Mesodermal cell (in vitro differentiated cells): ENCODE data around the gene RHBDF2.
"Not testable (repeated sequence)": the region's sequence is repeated elsewhere in the genome, so short reads cannot be mapped to it uniquely, and the experiment has no call there.

ENCODE experiments used
- H3K27ac ChIP-seq: 2 replicates; pipeline ENCODE4 v1.7.0; 2013; ENCODE audit warnings: mild to moderate bottlenecking, low read depth, low read length, moderate library complexity; ENCODE audit not compliant: severe bottlenecking
- H3K36me3 ChIP-seq: 2 replicates; pipeline ENCODE4 v1.7.1; 2013; ENCODE audit warnings: mild to moderate bottlenecking, low read length, moderate library complexity; ENCODE audit not compliant: control insufficient read depth, insufficient read depth
- H3K4me1 ChIP-seq: one replicate; pipeline ENCODE4 v1.7.1; 2013; ENCODE audit warnings: mild to moderate bottlenecking, low read length; ENCODE audit not compliant: insufficient read depth, control insufficient read depth, poor library complexity, severe bottlenecking
- H3K4me3 ChIP-seq: 2 replicates; pipeline ENCODE4 v1.7.0; 2013; ENCODE audit warnings: low read length, control low read depth, mild to moderate bottlenecking; ENCODE audit not compliant: insufficient read depth, poor library complexity, severe bottlenecking; ENCODE audit errors: extremely low read depth
- H3K9me3 ChIP-seq: 2 replicates; pipeline ENCODE4 v1.7.1; 2013; ENCODE audit warnings: mild to moderate bottlenecking, low read length, moderate library complexity; ENCODE audit not compliant: control insufficient read depth
- WGBS, 2 experiments: methylation state at CpG; one replicate each; pipeline ENCODE4 v1.1.5; 2013; ENCODE audit warnings: missing lambda C conversion rate in 2 of 2; ENCODE audit not compliant: insufficient coverage in 2 of 2; 5-methylcytosine and 5-hydroxymethylcytosine counted together

Gene RHBDF2

DNA sequence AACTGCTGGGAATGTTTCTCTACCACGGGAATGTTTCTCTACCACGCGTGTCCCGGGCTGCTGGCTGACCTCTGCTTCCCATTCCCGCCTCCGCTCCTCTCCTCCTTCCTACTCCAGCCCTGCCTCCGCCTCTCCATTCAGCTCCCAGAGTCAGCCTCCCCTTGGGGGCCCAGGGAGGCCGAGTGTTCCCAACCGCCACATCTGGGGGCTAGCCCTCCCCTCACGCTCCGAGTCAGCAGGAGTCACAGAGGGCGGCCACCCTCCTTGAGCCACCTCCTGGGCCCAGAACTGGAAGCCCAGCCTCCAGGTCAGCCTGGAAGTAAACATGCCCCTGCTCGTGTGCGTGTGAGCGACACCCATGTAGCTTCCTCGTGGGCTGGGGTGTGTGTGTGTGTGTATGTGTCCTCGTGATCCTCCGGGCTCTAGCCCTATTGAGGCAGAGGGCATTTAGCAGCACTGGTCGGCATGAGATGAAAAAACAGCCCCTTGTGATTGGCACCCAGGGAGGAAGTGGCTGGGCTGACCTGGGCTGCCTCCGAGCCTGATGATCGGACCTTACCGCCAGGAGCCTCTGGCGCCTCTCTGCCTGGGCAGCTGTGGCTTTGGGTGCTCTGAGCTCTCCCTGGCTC lies 29.0 kb upstream of the RHBDF2 start:
- H3K9me3 ChIP-seq, result no peaks in the 10 kb centered on the region
- peaks cover 44% of the 10 kb centered on the region for H3K4me1 ChIP-seq
- peak overlapping the region; percentile 92 for H3K27ac ChIP-seq
- 81 to 82% methylated on average over 18 to 21 of the region's 23 CpGs for WGBS, 2 experiments
- H3K36me3 ChIP-seq, result no peaks in the 10 kb centered on the region
- no peak overlapping the region for H3K4me3 ChIP-seq

DNA sequence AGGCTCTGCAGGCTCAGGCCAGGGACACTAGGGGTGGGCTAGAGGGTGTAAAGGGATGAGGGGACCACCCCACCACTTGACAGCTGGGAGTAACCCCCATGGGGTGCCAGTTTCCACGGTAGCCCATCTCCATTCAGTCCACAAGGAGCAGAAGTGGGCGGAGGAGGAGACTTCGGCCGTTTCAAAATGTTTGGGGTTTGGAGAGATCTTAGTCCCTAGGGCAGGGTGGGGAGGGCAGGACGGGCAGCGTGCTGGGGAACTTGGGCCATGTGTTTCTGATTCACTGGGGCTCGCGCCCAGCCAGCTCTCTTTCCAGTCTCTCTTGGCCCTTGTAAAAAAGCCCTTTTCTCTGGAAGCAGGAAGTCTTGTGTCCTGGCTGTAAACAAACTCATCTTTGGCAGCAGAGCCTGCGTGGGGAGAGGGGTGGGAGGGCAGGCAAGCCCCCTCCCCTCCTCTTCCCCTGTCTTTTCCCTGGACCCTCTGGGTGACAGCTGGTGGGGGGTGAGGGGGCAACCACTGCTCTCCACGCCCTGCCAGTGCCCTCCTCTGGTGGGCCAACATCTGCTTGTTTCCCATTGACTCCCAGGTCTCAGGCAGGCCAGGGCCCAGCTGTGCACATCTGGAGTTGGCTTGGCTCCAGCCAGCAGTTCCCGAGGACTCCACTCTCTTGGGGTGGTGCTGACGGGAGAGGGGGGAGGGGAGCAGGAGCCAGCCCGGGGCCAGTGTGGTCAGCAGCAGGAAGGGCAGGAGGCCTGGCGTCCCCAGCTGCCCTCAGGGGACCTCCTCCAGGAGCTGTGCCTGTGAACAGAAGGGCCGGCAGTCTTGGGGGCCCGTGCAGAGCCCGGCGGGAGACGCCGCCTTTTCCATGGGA lies 28.2 kb upstream of the RHBDF2 start:
- no peaks in the 10 kb centered on the region for H3K36me3 ChIP-seq
- no peaks in the 10 kb centered on the region for H3K9me3 ChIP-seq
- H3K4me3 ChIP-seq, result peak overlapping the region; percentile 7
- peak overlapping the region; percentile 92 for H3K27ac ChIP-seq
- H3K4me1 ChIP-seq, result peaks cover 52% of the 10 kb centered on the region
- WGBS, 2 experiments, result 58 to 61% methylated on average over 14 to 17 of the region's 20 CpGs

DNA sequence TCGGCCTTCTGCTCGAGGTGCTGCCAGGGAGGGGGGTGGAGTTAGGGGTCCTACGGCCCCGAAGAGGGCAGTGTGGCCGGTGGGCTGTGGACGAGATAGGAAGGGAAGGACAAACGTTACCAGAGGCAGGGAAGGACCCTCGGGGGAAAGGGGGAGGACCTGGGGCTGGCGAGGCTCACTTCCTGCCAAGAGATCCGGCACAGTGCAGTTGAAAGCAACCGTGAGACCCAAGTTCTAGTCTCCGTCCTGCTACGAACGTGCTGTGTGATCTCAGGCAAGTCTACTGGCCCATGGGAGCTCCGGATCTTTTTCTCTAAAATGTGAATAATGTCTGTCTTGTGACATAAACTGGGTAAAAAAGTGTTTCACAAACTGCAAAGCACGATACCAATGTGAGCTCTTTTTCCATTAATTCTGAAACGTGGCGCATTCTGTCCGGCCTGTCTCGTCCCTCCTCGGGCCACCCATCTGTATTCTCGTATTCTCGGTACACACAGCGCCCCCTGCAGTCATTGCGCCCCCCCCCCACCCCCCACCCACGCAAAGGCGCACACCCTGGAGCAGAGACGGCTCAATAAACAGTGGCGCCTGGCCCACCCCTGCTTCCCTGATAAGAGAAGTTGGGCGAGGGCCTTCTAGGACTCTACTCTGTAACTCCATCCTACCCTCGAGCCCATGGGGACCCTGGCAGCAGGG lies 27.5 kb upstream of the RHBDF2 start:
- WGBS, 2 experiments, result 90 to 91% methylated on average over 20 to 23 of the region's 31 CpGs
- Histone ChIP-seq H3K27ac (peak overlapping the region; percentile 92), H3K36me3 (no peaks in the 10 kb centered on the region), H3K4me1 (peaks cover 53% of the 10 kb centered on the region), H3K9me3 (no peaks in the 10 kb centered on the region), H3K4me3 (no peak overlapping the region)

DNA sequence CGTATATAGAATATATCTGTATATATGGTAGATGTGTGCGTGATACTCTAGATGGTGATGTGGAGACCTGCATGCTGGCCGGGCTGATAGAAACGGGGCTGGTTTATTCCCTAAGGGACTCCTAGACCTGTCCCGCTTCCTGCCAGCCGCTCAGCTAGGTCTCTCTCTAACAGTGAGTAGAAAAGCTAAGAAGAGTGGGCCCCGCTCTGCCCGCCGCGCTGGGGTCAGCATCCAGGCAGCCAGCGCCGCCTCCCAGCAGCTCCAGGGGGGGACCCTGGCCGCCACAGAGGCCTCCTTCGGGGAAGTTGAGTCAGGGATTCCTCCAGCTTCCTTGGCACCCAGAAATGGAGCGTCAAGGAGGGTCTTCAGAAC lies 26.9 kb upstream of the RHBDF2 start:
- Histone ChIP-seq H3K4me1 (peaks cover 53% of the 10 kb centered on the region), H3K9me3 (no peaks in the 10 kb centered on the region), H3K27ac (peak overlapping the region; percentile 53), H3K36me3 (no peaks in the 10 kb centered on the region), H3K4me3 (no peak overlapping the region)
- 87 to 94% methylated on average over 8 to 14 of the region's 15 CpGs for WGBS, 2 experiments

DNA sequence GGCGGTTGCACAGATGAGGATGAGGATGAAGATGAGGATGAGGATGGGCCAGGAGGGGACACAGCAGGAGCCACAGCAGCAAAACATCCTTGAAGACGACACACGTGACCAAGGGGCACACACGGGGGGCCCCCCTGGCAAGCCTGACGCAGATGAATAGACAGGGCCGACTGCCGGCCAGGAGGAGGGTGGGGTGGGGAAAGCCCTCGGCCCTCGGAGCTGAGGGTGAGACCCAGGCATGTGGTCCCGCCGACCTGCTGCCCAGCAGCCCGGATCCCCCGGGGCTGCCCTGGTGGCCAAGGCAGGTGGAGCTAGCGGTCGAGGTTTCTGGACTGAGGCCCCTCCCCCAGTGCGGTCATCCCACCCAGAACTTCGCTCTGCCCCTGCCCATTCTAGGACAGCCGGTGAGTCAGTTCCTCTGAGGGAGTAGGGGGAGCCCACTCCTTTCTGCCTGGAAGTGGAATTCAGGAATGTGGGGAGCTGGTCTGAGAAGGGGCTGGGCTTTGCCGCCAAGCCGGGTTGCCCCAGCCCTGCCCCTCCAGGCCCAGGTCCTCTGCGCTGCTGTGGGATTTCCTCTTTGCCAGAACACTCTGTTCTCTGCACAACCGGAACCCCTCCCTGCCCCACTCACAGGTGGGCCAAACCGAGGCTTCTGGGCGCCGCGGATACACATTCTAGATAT lies 26.3 kb upstream of the RHBDF2 start:
- WGBS, 2 experiments, result 32 to 39% methylated on average over 12 to 20 of the region's 26 CpGs
- no peaks in the 10 kb centered on the region for H3K36me3 ChIP-seq
- peaks cover 53% of the 10 kb centered on the region for H3K4me1 ChIP-seq
- H3K27ac ChIP-seq, result peak overlapping the region; percentile 36
- no peaks in the 10 kb centered on the region for H3K9me3 ChIP-seq
- no peak overlapping the region for H3K4me3 ChIP-seq

DNA sequence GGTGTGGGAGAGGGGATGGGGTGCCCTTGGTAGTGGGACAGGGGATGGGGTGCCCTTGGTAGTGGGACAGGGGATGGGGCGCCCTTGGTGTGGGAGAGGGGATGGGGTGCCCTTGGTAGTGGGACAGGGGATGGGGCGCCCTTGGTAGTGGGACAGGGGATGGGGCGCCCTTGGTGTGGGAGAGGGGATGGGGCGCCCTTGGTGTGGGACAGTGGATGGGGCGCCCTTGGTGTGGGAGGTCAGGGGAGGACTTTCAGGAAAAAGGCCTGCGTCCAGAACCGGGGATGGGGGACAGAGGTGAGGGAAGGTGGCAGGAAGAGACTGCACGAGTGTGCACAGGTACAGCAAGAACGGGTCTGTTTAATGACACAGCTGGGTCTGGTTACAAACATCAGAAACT lies 25.8 kb upstream of the RHBDF2 start:
- H3K36me3 ChIP-seq, H3K9me3 ChIP-seq, H3K4me3 ChIP-seq, H3K27ac ChIP-seq: not testable (repeated sequence)
- peaks cover 50% of the 10 kb centered on the region for H3K4me1 ChIP-seq
- 85 to 90% methylated on average over 5 to 6 of the region's 9 CpGs for WGBS, 2 experiments

DNA sequence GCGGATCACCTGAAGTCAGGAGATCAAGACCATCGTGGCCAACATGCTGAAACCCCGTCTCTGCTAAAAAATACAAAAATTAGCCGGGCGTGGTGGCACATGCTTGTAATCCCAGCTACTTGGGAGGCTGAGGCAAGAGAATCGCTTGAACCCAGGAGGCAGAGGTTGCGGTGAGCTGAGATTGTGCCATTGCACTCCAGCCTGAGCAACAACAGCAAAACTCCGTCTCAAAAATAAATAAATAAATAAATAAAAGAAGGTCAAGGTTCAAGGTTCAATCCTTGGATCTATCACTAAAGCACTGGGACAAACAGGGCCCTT lies 24.2 kb upstream of the RHBDF2 start:
- H3K27ac ChIP-seq, H3K4me3 ChIP-seq, H3K9me3 ChIP-seq, H3K36me3 ChIP-seq: not testable (repeated sequence)
- H3K4me1 ChIP-seq, result peaks cover 45% of the 10 kb centered on the region
- 84 to 87% methylated on average over 6 of the region's 8 CpGs for WGBS, 2 experiments

DNA sequence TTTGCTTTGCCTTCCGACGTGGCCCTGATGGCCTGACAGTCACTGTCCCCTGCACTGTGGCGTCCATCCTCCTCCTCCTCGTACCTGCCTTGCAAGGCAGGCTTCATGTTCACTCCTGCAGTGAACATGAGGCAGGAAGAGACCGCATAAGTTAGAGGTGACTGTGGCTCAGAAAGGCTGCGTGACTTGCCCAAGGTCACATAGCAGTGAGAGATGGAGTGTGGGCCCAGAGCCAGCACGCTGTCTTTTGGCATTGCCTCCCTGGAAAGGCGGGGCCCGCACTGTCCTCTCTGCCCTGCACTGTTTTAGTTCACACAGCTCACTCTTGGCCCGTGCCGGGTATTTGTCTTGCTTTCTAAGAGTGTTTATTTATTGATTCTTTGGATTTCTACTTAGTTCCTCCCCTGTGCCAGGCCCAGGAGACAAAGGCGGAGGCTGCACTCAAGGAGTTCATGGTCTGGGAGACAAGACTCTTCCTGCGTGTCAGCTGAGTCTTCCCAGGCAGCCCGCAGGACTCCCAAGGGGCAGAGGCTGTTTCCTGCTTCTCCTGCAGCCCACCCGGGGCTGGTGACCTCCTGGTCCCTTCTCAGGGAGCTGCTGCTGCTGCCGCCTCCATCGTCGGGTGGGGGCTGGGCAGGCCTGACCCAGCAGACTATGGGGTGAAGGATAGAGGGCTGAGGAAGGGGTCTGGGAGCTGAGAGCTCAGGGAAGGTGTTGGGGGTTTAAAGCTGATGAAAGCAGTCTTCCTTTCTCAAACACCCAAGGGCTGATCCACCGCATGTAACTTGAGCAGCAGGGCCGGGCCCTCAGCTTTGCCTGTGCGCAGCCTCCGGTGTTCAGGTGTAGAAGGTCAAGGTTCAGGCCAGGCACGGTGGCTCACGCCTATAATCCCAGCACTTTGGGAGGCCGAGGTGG lies 23.6 kb upstream of the RHBDF2 start:
- peaks cover 39% of the 10 kb centered on the region for H3K4me1 ChIP-seq
- WGBS, 2 experiments, result 86 to 87% methylated on average over 20 of the region's 25 CpGs
- peak overlapping the region; percentile 36 for H3K27ac ChIP-seq
- H3K36me3 ChIP-seq, result no peaks in the 10 kb centered on the region
- H3K4me3 ChIP-seq, result no peak overlapping the region
- H3K9me3 ChIP-seq, result no peaks in the 10 kb centered on the region

DNA sequence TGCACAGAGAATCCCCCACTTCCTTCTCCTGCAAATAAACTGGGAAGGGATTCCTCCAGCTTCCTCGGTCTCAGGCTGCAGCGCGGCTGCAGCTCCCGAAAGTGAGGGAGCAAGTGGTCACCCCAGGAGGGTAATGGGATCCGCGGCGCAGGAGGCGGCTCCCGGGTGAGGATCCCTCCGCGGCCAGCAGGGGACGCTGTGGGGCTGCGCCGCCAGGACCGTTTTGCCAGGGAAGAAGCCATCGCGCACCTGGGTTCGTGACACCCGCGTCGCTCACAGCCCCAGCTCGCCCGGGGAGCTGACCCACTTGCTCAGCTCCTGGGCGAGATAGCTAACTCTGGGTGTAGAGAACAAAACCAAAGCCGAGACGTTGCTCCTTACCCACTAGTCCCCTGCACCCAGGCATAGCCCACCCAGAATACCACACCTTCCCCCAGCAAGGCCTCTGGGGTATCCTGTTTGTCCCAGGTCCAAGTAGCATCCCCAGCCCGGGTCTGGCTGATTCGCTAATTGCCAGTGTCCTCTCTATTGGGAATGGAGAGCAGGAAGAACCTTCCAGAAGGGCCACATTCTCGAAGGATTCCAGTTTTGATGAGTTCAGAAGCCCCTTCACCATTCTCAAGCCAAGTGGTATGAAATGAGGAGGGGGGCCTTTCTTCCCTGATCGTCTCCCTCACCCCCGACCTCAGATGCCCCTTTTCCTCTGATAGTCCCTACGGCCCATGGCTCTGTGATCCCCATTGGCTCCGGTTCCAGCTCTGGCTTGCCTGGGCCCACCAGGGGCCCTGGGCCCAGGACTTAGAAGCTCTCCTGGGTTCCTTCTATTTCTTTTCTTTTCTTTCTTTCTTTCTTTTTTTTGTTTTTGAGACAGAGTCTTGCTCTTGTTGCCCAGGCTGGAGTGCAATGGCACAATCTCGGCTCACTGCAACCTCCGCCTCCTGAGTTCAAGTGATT lies 22.1 kb upstream of the RHBDF2 start:
- Histone ChIP-seq H3K4me1 (peaks cover 24% of the 10 kb centered on the region), H3K9me3 (no peaks in the 10 kb centered on the region), H3K4me3 (no peak overlapping the region), H3K27ac (no peak overlapping the region), H3K36me3 (no peaks in the 10 kb centered on the region)
- 12 to 13% methylated on average over 29 of the region's 35 CpGs for WGBS, 2 experiments
